Measurements from ENCODE around the gene DEPP1. TPM values are rescaled to one million over a fixed set of nuclear protein-coding genes. Genes with fewer than 3 reads are reported as not detected.
"Not testable (repeated sequence)": the region's sequence is repeated elsewhere in the genome, so short reads cannot be mapped to it uniquely, and the experiment has no call there.

DEPP1 gene
- 7.4 TPM for polyA plus RNA-seq (2012; ENCODE audit: insufficient read depth, insufficient read length, low read depth)

DNA sequence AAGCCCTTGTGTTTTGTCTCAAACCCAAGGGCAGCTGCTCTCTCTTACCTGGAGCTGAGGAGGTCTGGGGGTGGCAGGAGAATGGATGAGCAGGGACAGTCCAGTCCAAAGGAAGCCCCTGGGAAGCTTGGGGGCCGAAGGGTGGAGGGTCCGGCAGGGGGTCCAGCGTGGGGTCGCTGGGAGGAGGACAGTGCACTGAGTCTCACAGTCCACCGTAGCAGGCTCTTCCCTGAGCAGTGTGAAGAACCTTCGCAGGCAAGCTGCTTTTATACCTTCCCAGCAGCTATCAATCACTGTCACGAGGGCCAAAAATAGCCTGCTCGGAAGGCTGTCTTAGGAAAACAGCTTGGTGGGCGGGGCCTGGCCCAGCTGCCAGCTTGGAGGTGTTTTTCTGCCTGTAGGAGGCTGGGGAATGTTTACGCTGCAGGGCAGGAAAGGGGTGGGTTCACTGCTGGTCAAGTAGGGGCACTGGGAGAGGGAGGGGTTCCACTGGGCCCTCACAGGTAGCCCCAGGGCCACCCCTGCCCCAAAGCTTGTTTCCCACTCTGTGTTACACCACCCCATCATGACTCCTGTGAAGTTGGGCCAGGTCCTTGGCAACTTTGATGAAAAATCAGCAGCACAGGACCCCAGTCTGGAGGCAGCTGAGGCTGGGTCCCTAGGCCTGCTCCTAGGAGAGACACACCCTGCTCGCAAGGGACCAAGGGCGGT is at the start of gene DEPP1:
Gene DEPP1, minus strand, starts transcription at position 240 of the 711 bp plus-strand sequence. CDS start 779 bp downstream, outside the sequence.
- DNase-seq = peak; percentile 89
- H3K9me3 ChIP-seq = no peaks in the 10 kb centered on the region
- H3K4me3 ChIP-seq (ENCODE audit: low read depth, low read length) = no peak within 1 kb of the TSS
- H3K4me1 ChIP-seq = peaks cover 16% of the 10 kb centered on the region
- TF ChIP-seq CTCF (IDR thresholded peaks at IDR 0.05; ENCODE audit: low read depth, low read length) = no peak
- H3K36me3 ChIP-seq = no peaks in the 10 kb centered on the region
- no peaks in the 10 kb centered on the region for H3K27me3 ChIP-seq

DNA sequence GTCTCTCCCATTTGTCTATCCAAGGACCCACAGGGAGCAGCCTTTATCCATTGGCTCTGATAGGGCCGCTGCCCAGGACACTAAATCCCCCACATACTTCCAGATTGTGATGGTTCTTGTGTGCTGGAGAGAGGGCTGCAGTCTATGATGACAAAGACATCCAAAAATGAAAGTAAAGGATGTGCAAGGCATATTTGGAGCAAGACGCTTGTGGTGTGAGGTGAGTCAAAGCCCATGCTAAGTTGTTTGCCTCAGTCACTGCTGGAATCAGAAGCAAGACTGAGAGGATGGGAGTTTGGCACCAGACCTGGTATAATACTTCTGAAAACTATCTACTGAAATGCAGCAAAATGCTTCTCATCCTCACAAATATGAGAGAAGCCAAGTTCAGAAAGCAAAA is 44.8 kb upstream of the DEPP1 start:
- no peaks in the 10 kb centered on the region for H3K27me3 ChIP-seq
- H3K9me3 ChIP-seq = no peaks in the 10 kb centered on the region
- no peaks in the 10 kb centered on the region for H3K36me3 ChIP-seq
- no peak overlapping the region for H3K4me3 ChIP-seq (ENCODE audit: low read depth, low read length)
- TF ChIP-seq CTCF (IDR thresholded peaks at IDR 0.05; ENCODE audit: low read depth, low read length) = no peak
- no peak for DNase-seq
- H3K4me1 ChIP-seq = no peaks in the 10 kb centered on the region

DNA sequence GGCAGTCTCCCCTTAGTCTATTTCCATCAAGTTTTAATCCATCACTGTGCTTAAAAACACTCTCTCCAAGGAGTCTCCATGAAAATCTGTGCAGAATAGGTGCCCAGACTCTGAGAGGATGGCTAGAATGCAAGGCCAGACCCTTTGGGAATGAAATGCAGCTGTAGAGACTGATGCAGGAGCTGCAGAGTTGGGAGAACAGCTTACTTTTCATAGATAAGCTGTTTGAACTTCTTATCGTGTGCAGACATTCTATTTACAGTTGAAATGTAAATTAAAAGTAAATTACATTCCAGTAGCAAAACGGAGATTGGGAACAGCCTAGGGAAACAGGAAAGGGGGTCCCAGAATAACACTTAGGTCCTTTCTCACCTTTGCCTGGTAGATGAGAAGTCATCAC is 37.0 kb upstream of the DEPP1 start:
- DNase-seq = no peak
- no peak for TF ChIP-seq CTCF (IDR thresholded peaks at IDR 0.05; ENCODE audit: low read depth, low read length)
- Histone ChIP-seq H3K9me3 (no peaks in the 10 kb centered on the region), H3K4me3 (ENCODE audit: low read depth, low read length) (no peak overlapping the region), H3K27me3 (no peaks in the 10 kb centered on the region), H3K4me1 (no peaks in the 10 kb centered on the region), H3K36me3 (no peaks in the 10 kb centered on the region)

DNA sequence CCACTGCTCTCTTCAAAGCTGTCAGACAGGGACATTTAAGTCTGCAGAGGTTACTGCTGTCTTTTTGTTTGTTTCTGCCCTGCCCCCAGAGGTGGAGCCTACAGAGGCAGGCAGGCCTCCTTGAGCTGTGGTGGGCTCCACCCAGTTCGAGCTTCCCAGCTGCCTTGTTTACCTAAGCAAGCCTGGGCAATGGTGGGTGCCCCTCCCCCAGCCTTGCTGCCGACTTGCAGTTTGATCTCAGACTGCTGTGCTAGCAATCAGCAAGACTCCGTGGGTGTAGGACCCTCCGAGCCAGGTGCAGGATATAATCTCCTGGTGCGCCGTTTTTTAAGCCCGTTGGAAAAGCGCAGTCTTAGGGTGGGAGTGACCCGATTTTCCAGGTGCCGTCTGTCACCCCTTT is 35.9 kb upstream of the DEPP1 start:
- H3K36me3 ChIP-seq; H3K27me3 ChIP-seq; DNase-seq; H3K4me3 ChIP-seq (ENCODE audit: low read depth, low read length); H3K9me3 ChIP-seq; H3K4me1 ChIP-seq: not testable (repeated sequence)

DNA sequence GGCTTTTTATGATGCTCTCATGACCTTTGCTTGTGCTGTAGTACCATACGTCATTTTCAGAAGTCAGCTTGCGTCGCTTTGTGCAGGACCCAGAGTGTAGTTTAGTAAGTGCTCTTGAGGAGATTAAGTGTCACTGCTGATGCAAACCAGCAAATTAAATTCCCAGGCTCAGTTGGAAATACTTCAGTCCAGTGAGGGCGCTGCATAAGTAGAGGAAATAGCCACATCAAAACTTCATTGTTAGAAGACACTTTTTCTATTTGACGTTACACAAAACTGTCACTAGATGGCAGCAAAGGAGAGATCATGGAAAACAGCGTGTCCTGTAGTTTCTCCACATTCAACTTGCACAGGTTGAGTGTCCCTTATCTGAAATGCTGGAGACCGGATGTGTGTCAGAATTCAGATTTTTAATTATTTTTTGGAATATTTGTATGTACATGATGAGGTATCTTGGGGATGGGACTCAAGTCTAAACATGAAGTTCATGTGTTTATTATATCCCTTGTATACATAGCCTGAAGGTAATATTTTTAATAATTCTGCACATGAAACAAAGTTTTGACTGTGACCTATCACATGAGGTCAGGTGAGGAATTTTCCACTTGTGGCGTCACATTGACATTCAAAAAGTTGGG is 30.0 kb upstream of the DEPP1 start:
- Histone ChIP-seq H3K4me1 (no peaks in the 10 kb centered on the region), H3K9me3 (no peaks in the 10 kb centered on the region), H3K27me3 (no peaks in the 10 kb centered on the region), H3K4me3 (ENCODE audit: low read depth, low read length) (no peak overlapping the region), H3K36me3 (peaks cover 11% of the 10 kb centered on the region)
- DNase-seq = peak; percentile 30
- peak; percentile 79 for TF ChIP-seq CTCF (IDR thresholded peaks at IDR 0.05; ENCODE audit: low read depth, low read length)

DNA sequence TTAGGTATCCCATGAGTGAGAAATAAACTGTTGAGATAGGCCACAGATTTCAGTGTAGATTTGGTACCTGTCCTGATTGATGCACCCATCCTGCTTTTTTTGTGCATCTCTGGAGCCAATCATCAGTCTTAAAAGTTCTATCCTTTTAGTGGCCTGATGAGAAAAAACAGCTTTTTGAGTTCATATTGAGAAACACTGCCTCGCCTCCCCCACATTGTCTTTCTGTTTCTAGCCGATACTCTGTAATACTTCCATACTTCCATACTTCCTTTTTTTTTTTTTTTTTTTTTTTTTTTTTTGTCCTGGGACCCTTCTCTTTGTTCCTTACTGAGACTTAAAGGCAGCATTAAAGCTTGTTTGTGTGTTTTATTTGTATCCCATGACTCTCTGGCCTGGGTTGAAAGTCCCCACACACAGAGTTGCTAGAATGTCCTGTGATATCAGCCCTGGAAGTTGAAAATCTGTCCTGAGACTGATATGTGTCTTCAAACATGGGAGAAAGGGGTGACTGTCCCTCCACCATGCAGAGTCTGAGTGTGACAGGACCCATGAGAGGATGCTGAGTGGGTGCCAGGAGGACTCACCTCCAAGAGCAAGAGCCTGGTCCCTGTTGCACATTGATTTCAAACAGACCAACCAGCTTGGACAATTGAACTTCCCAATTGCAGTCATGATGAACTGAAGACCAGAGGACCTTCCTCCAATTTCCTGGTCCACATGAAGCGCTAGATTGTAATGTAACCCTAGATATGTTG is 27.8 kb upstream of the DEPP1 start:
- H3K27me3 ChIP-seq = no peaks in the 10 kb centered on the region
- H3K36me3 ChIP-seq = peaks cover 17% of the 10 kb centered on the region
- no peak overlapping the region for H3K4me3 ChIP-seq (ENCODE audit: low read depth, low read length)
- no peak for DNase-seq
- no peak for TF ChIP-seq CTCF (IDR thresholded peaks at IDR 0.05; ENCODE audit: low read depth, low read length)
- H3K9me3 ChIP-seq = no peaks in the 10 kb centered on the region
- no peaks in the 10 kb centered on the region for H3K4me1 ChIP-seq
